HEK293 (cell line): ENCODE data around the gene ADD2.

Source experiments
- CTCF ChIA-PET: fragments of 350-600 bp; formaldehyde crosslinking; extraction: SDS; loops from one replicate; lab custom pipeline; 2021; ENCODE audit warnings: antibody characterized with exemption; lab: Yijun Ruan, JAX
- POLR2A ChIA-PET: fragments of 300-600 bp; formaldehyde crosslinking; extraction: SDS; loops from one replicate; lab custom pipeline; 2020; ENCODE audit warnings: antibody characterized with exemption, inconsistent platforms; lab: Yijun Ruan, JAX
- H3K27ac ChIP-seq: fragments of 200-500 bp; sonication (Bioruptor generic); 2 replicates; pipeline ENCODE4 v1.5.1; 2014; ENCODE audit warnings: low read depth, low read length, control low read depth, inconsistent platforms; ENCODE audit errors: extremely low read depth
- H3K36me3 ChIP-seq, 2 experiments: fragments of 200-500 bp in 1 of 2; sonication (Bioruptor generic) in 1 of 2; 1 replicate in 1 of 2; 2 replicates in 1 of 2; pipeline ENCODE4 v1.5.1; 2014 to 2017; ENCODE audit warnings: inconsistent platforms in 2 of 2, low read length in 2 of 2; ENCODE audit not compliant: control insufficient read depth in 2 of 2, insufficient read depth in 1 of 2
- H3K4me1 ChIP-seq: fragments of 200-500 bp; sonication (Bioruptor generic); 2 replicates; pipeline ENCODE4 v1.5.1; 2014; ENCODE audit warnings: mild to moderate bottlenecking, low read length, inconsistent platforms; ENCODE audit not compliant: control insufficient read depth, insufficient read depth
- H3K4me3 ChIP-seq: 2 replicates; pipeline ENCODE4 v1.5.1; 2011; ENCODE audit warnings: low read depth, mild to moderate bottlenecking, control low read depth, low read length, moderate library complexity
- H3K9me3 ChIP-seq: fragments of 200-500 bp; sonication (Bioruptor generic); 2 replicates; pipeline ENCODE4 v1.5.1; 2014; ENCODE audit warnings: low read depth, low read length, inconsistent platforms; ENCODE audit not compliant: control insufficient read depth, insufficient read depth
- IKZF3 ChIP-seq: fragments of 450-650 bp; IDR thresholded peaks from 2 replicates; pipeline ENCODE4 v1.5.0; 2018; ENCODE audit warnings: missing biosample characterization, mild to moderate bottlenecking, missing genetic modification characterization, moderate library complexity
- KLF9 ChIP-seq: fragments of 450-650 bp; formaldehyde crosslinking; IDR thresholded peaks from 2 replicates; pipeline ENCODE4 v1.5.1; 2016; ENCODE audit warnings: missing biosample characterization, missing genetic modification characterization, low read depth
- MZF1 ChIP-seq: fragments of 450-650 bp; formaldehyde crosslinking; IDR thresholded peaks from 2 replicates; pipeline ENCODE4 v1.5.1; 2017; ENCODE audit warnings: missing biosample characterization, missing genetic modification characterization, borderline replicate concordance
- ZBTB17 ChIP-seq: fragments of 450-650 bp; formaldehyde crosslinking; IDR thresholded peaks from 2 replicates; pipeline ENCODE4 v1.5.1; 2016; ENCODE audit warnings: missing biosample characterization, missing genetic modification characterization
- ZBTB20 ChIP-seq: fragments of 450-650 bp; formaldehyde crosslinking; IDR thresholded peaks from 2 replicates; pipeline ENCODE4 v1.5.1; 2016; ENCODE audit warnings: missing biosample characterization, missing genetic modification characterization
- ZBTB21 ChIP-seq: fragments of 450-650 bp; formaldehyde crosslinking; IDR thresholded peaks from 2 replicates; pipeline ENCODE4 v1.5.1; 2017; ENCODE audit warnings: missing biosample characterization, missing genetic modification characterization
- ZBTB44 ChIP-seq: fragments of 450-650 bp; IDR thresholded peaks from 2 replicates; pipeline ENCODE4 v1.5.1; 2018; ENCODE audit warnings: missing biosample characterization, mild to moderate bottlenecking, missing genetic modification characterization
- ZNF121 ChIP-seq: fragments of 450-650 bp; formaldehyde crosslinking; IDR thresholded peaks from 2 replicates; pipeline ENCODE4 v1.5.1; 2016; ENCODE audit warnings: missing biosample characterization, missing genetic modification characterization
- ZNF16 ChIP-seq: fragments of 450-650 bp; formaldehyde crosslinking; IDR thresholded peaks from 2 replicates; pipeline ENCODE4 v1.5.1; 2016; ENCODE audit warnings: low read depth, missing biosample characterization, missing genetic modification characterization
- ZNF18 ChIP-seq: fragments of 450-650 bp; formaldehyde crosslinking; IDR thresholded peaks from 2 replicates; pipeline ENCODE4 v1.5.1; 2016; ENCODE audit warnings: missing biosample characterization, missing genetic modification characterization
- ZNF19 ChIP-seq: fragments of 450-650 bp; formaldehyde crosslinking; IDR thresholded peaks from 2 replicates; pipeline ENCODE4; 2016; ENCODE audit warnings: missing biosample characterization, missing genetic modification characterization, low read depth
- ZNF2 ChIP-seq: fragments of 450-650 bp; formaldehyde crosslinking; IDR thresholded peaks from 2 replicates; pipeline ENCODE4 v1.5.1; 2016; ENCODE audit warnings: missing biosample characterization, missing genetic modification characterization
- ZNF26 ChIP-seq: fragments of 450-650 bp; formaldehyde crosslinking; IDR thresholded peaks from 2 replicates; pipeline ENCODE4 v1.5.1; 2016; ENCODE audit warnings: missing biosample characterization, missing genetic modification characterization
- ZNF561 ChIP-seq: fragments of 450-650 bp; IDR thresholded peaks from 2 replicates; pipeline ENCODE4 v1.5.1; 2018; ENCODE audit warnings: missing biosample characterization, missing genetic modification characterization, borderline replicate concordance
- ZNF626 ChIP-seq: fragments of 450-650 bp; sonication (Bioruptor Pico); formaldehyde crosslinking; IDR thresholded peaks from 2 replicates; pipeline ENCODE4 v1.5.1; 2018; ENCODE audit warnings: missing biosample characterization, missing genetic modification characterization, inconsistent platforms
- ZNF791 ChIP-seq: fragments of 450-650 bp; formaldehyde crosslinking; IDR thresholded peaks from 2 replicates; pipeline ENCODE4 v1.5.1; 2016; ENCODE audit warnings: missing biosample characterization, missing genetic modification characterization
- ZNF830 ChIP-seq: fragments of 450-650 bp; IDR thresholded peaks from 2 replicates; pipeline ENCODE4 v1.5.0; 2018; ENCODE audit warnings: missing biosample characterization, missing genetic modification characterization, low read depth, mild to moderate bottlenecking, moderate library complexity
- ZSCAN23 ChIP-seq: fragments of 450-650 bp; formaldehyde crosslinking; IDR thresholded peaks from 2 replicates; pipeline ENCODE4 v1.5.1; 2016; ENCODE audit warnings: missing biosample characterization, missing genetic modification characterization
- TF ChIP-seq, protein P1 (sequence below): sonication (generic); formaldehyde crosslinking; IDR thresholded peaks from 2 replicates; pipeline ENCODE4 v1.8.1; 2022; ENCODE audit warnings: mild to moderate bottlenecking, moderate library complexity, missing genetic modification reagents

The ADD2 gene

GRCh38 chr2:70708376-70709199 lies 59.4 kb downstream of the ADD2 start (continued):
- TF ChIP-seq ZNF561 (tag by site-specific recombination): no peak
- no peak for TF ChIP-seq ZNF2
- TF ChIP-seq ZBTB44 (tag by site-specific recombination): no peak
- no peak for TF ChIP-seq ZNF18 (tag by site-specific recombination)
- no peak for TF ChIP-seq ZNF26 (tag by site-specific recombination)
- no peak for TF ChIP-seq ZNF19 (tag by site-specific recombination)
- no peak for TF ChIP-seq ZBTB20 (tag by site-specific recombination)
- TF ChIP-seq ZBTB17: no peak
- TF ChIP-seq ZNF121 (tag by site-specific recombination): no peak

DNA sequence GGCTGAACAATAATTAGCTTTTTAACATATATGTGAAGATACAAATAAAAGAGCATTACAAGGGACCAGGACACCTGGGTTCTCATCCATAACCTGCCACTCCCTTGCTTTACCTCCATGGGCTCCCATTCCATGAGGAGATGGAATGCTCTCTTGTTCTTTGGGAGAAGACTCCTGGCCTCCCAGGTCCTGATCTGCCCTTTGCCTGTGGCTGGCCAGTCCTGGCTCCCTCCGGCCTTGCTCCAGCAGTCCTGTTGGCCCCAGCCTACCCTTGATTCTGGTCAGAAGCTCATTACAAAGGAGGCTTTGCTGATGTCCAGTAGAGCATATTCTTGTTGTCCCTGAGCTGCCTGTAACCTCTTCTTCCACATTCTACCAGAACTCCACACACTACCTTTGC lies 60.3 kb downstream of the ADD2 start:
- Histone ChIP-seq H3K36me3 (peaks cover 0 to 12% of the 10 kb centered on the region in 2 experiments; a peak in 1 of 3 replicates), H3K4me3 (no peak overlapping the region), H3K4me1 (no peaks in the 10 kb centered on the region), H3K9me3 (no peaks in the 10 kb centered on the region), H3K27ac (no peak overlapping the region)
- ChIA-PET POLR2A (no interaction called here), CTCF (interaction anchor here (0.5 to 1.2 kb wide), 3 partner anchors 21 to 60 kb away, joined by 3 to 7 read pairs (median 3); partner anchors contain the start of gene ADD2)
- no peak for TF ChIP-seq ZBTB21 (tag by site-specific recombination)
- no peak for TF ChIP-seq ZSCAN23 (tag by site-specific recombination)
- no peak for TF ChIP-seq ZNF121 (tag by site-specific recombination)
- TF ChIP-seq ZNF830 (tag by site-specific recombination): no peak
- TF ChIP-seq ZNF791 (tag by site-specific recombination): no peak
- no peak for TF ChIP-seq IKZF3 (tag by site-specific recombination)
- TF ChIP-seq ZNF626: no peak
- TF ChIP-seq, protein P1, sequence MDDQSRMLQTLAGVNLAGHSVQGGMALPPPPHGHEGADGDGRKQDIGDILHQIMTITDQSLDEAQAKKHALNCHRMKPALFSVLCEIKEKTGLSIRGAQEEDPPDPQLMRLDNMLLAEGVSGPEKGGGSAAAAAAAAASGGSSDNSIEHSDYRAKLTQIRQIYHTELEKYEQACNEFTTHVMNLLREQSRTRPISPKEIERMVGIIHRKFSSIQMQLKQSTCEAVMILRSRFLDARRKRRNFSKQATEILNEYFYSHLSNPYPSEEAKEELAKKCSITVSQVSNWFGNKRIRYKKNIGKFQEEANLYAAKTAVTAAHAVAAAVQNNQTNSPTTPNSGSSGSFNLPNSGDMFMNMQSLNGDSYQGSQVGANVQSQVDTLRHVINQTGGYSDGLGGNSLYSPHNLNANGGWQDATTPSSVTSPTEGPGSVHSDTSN (CRISPR knock-in tag): no peak
- no peak for TF ChIP-seq KLF9
- TF ChIP-seq ZNF16: no peak
- no peak for TF ChIP-seq MZF1 (tag by site-specific recombination)
